Measurements from ENCODE around the gene DEF6.

- TF ChIP-seq, protein P1, sequence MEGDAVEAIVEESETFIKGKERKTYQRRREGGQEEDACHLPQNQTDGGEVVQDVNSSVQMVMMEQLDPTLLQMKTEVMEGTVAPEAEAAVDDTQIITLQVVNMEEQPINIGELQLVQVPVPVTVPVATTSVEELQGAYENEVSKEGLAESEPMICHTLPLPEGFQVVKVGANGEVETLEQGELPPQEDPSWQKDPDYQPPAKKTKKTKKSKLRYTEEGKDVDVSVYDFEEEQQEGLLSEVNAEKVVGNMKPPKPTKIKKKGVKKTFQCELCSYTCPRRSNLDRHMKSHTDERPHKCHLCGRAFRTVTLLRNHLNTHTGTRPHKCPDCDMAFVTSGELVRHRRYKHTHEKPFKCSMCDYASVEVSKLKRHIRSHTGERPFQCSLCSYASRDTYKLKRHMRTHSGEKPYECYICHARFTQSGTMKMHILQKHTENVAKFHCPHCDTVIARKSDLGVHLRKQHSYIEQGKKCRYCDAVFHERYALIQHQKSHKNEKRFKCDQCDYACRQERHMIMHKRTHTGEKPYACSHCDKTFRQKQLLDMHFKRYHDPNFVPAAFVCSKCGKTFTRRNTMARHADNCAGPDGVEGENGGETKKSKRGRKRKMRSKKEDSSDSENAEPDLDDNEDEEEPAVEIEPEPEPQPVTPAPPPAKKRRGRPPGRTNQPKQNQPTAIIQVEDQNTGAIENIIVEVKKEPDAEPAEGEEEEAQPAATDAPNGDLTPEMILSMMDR (IDR thresholded peaks at IDR 0.05), result no peak
- TF ChIP-seq EP300 (IDR thresholded peaks at IDR 0.05), result no peak
- TF ChIP-seq POLR2A (IDR thresholded peaks at IDR 0.05), result no peak
- no peak for TF ChIP-seq POLR2AphosphoS5 (IDR thresholded peaks at IDR 0.05)
These were observed 12.7 kb downstream of the DEF6 start for GRCh38 chr6:35310265-35310831.
